GM12878 (cell line): ENCODE measurements around the gene ASAP3. TPM values are rescaled to one million over a fixed set of nuclear protein-coding genes. Genes with fewer than 3 reads are reported as not detected.

Experiments used
- ATAC-seq: fragments of 200-7000 bp; cut with Tn5 transposase; 3 replicates; pipeline ENCODE4 v1.9.1; 2020; ENCODE audit warnings: mild to moderate bottlenecking, moderate library complexity
- BruUV-seq: library from RNA; stranded (reverse); fragments of 400-500 nt; replicated peaks from 2 replicates; lab custom pipeline; 2021; lab: Mats Ljungman, UMichigan
- CTCF ChIA-PET: fragments of 300-600 bp; sonication (Branson Sonifier 250); formaldehyde crosslinking; extraction: SDS; loops from one replicate; lab custom pipeline; 2021; ENCODE audit warnings: inconsistent platforms; lab: Yijun Ruan, JAX
- POLR2A ChIA-PET: fragments of 350-600 bp; formaldehyde crosslinking; extraction: SDS; loops from one replicate; lab custom pipeline; 2021; ENCODE audit warnings: inconsistent platforms; lab: Charles Lee
- RAD21 ChIA-PET: fragments of 300-600 bp; sonication (Branson Sonifier 250); formaldehyde crosslinking; loops from one replicate; lab custom pipeline; 2023; ENCODE audit warnings: antibody characterized with exemption; ENCODE audit not compliant: unreplicated experiment; lab: Charles Lee
- SMC1A ChIA-PET: fragments of 300-600 bp; sonication (Branson Sonifier 250); formaldehyde crosslinking; loops from one replicate; lab custom pipeline; 2023; ENCODE audit not compliant: unreplicated experiment, uncharacterized antibody; lab: Charles Lee
- DNase-seq: peaks from one replicate; pipeline ENCODE4 v3.0.0-alpha.2; 2011; ENCODE audit warnings: low read depth, low spot score
- FAIRE-seq: peaks from 3 replicates; lab custom pipeline; 2011; peaks lifted over from hg19 to GRCh38; lab: Jason Lieb, UNC
- H2AFZ ChIP-seq: 2 replicates; pipeline ENCODE4 v1.6.0; 2011; ENCODE audit warnings: low read depth, low read length, control low read depth; ENCODE audit not compliant: control insufficient read depth
- H3K27ac ChIP-seq: 2 replicates; pipeline ENCODE4 v1.5.1; 2011; ENCODE audit warnings: control low read depth; ENCODE audit not compliant: control insufficient read depth, insufficient read depth
- H3K27me3 ChIP-seq, 2 experiments: replicated peaks in 1 of 2; 2 replicates each; pipeline versions ENCODE4 v1.6.0 to v1.6.1; 2011; ENCODE audit warnings: low read length in 1 of 2; ENCODE audit not compliant: control insufficient read depth in 2 of 2, insufficient read depth in 2 of 2
- H3K36me3 ChIP-seq, 2 experiments: 2 replicates each; pipeline ENCODE4 v1.5.1; 2011; ENCODE audit warnings: low read length in 1 of 2; ENCODE audit not compliant: control insufficient read depth in 2 of 2, insufficient read depth in 2 of 2
- H3K4me1 ChIP-seq: 2 replicates; pipeline ENCODE4 v1.6.1; 2011; ENCODE audit warnings: mild to moderate bottlenecking, low read length, moderate library complexity, mixed read lengths; ENCODE audit not compliant: control insufficient read depth, insufficient read depth
- H3K4me2 ChIP-seq: 2 replicates; pipeline ENCODE4 v1.6.0; 2011; ENCODE audit warnings: control low read depth; ENCODE audit not compliant: control insufficient read depth, insufficient read depth
- H3K4me3 ChIP-seq: fragments of 200-600 bp; sonication (generic); 2 replicates; pipeline ENCODE4 v1.5.1; 2016
- H3K79me2 ChIP-seq: 2 replicates; pipeline ENCODE4 v1.6.0; 2011; ENCODE audit warnings: low read length; ENCODE audit not compliant: control insufficient read depth, insufficient read depth
- H3K9ac ChIP-seq: 2 replicates; pipeline ENCODE4 v1.8.0; 2011; ENCODE audit warnings: low read length, control low read depth, mixed read lengths; ENCODE audit not compliant: control insufficient read depth, insufficient read depth
- H3K9me3 ChIP-seq: replicated peaks from 3 replicates; pipeline ENCODE4 v1.5.1; 2011; ENCODE audit warnings: mild to moderate bottlenecking, low read length; ENCODE audit not compliant: control insufficient read depth, insufficient read depth
- H4K20me1 ChIP-seq: 2 replicates; pipeline ENCODE4 v1.6.0; 2011; ENCODE audit not compliant: control insufficient read depth, insufficient read depth
- ASH2L ChIP-seq: fragments of 300-600, 200-600 bp; sonication (generic); IDR thresholded peaks from 2 replicates; pipeline ENCODE4 v1.6.1; 2017; ENCODE audit warnings: low read depth, mild to moderate bottlenecking, borderline replicate concordance
- BMI1 ChIP-seq: fragments of 450-650 bp; IDR thresholded peaks from 2 replicates; pipeline ENCODE4 v1.6.1; 2016; ENCODE audit warnings: mild to moderate bottlenecking, moderate library complexity, borderline replicate concordance
- CHD1 ChIP-seq: IDR thresholded peaks from 2 replicates; pipeline ENCODE4 v1.6.1; 2012; ENCODE audit warnings: low read depth, low read length, improper control_type of control experiment
- CREM ChIP-seq: IDR thresholded peaks from 2 replicates; pipeline ENCODE4 v1.6.1; 2014; ENCODE audit warnings: antibody characterized with exemption, low read depth
- EZH2 ChIP-seq: IDR thresholded peaks from 2 replicates; pipeline ENCODE4 v1.6.1; 2012; ENCODE audit warnings: low read depth, mild to moderate bottlenecking, control low read depth, inconsistent platforms, low read length, borderline replicate concordance; ENCODE audit not compliant: control insufficient read depth
- TAF1 ChIP-seq: IDR thresholded peaks from 2 replicates; pipeline ENCODE4 v1.6.1; 2011; ENCODE audit warnings: mild to moderate bottlenecking, low read depth, low read length, borderline replicate concordance
- TCF7 ChIP-seq: IDR thresholded peaks from 2 replicates; pipeline ENCODE4 v1.6.1; 2014; ENCODE audit warnings: antibody characterized with exemption, borderline replicate concordance
- ZBED1 ChIP-seq: IDR thresholded peaks from 2 replicates; pipeline ENCODE4 v1.6.1; 2016; ENCODE audit warnings: borderline replicate concordance
- ZNF207 ChIP-seq: fragments of 450-650 bp; IDR thresholded peaks from 2 replicates; pipeline ENCODE4 v1.6.1; 2014; ENCODE audit warnings: antibody characterized with exemption, mild to moderate bottlenecking, borderline replicate concordance
- WGBS: methylation state at CpG from one replicate; pipeline ENCODE4 v1.1.6; 2016; ENCODE audit warnings: low lambda C conversion rate; ENCODE audit not compliant: insufficient replicate concordance, insufficient coverage; ENCODE audit errors: missing lambda C conversion rate; 5-methylcytosine and 5-hydroxymethylcytosine counted together
- in situ Hi-C: fragments of 300-500 bp; cut with MboI; formaldehyde crosslinking; loops from 9 replicates; pipeline ENCODE4 v1.14.3; 2018; ENCODE audit warnings: mixed read lengths
- intact Hi-C: fragments of 100-400 bp; cut with micrococcal nuclease; formaldehyde crosslinking; loops from one replicate; pipeline ENCODE4 v1.14.2; 2022; ENCODE audit not compliant: unreplicated experiment
- polyA plus RNA-seq, 11 experiments: library from polyadenylated mRNA; depleted of rRNA in 4 of 11; unstranded in 6 of 11; stranded (reverse) in 5 of 11; fragments of >200 nt; fragmentation: Nextera tagmentation in 4 of 11; fragmentation: Illumina TruSeq in 1 of 11; extraction: Ambion mirVana in 4 of 11; extraction: Trizol in 1 of 11; gene quantifications; 1 replicate in 1 of 11; 2 replicates in 10 of 11; pipeline versions ENCODE4 v1.2.1 to v1.2.3, GENCODE V29; 2011 to 2016; ENCODE audit warnings: inconsistent platforms in 2 of 11, missing spikeins in 2 of 11, low read depth in 1 of 11
- total RNA-seq, 4 experiments: library from RNA; depleted of rRNA in 3 of 4; stranded (reverse); fragments of >200 nt in 3 of 4; fragmentation: Illumina TruSeq in 1 of 4; extraction: Trizol in 1 of 4; gene quantifications; 2 replicates each; pipeline versions ENCODE4 v1.2.1 to v1.2.3, GENCODE V29; 2013 to 2021
- TF ChIP-seq, protein P1 (sequence below): fragments of 150-350 bp; IDR thresholded peaks from 2 replicates; pipeline ENCODE4 v1.6.1; 2016; ENCODE audit warnings: low read depth, low read length

ASAP3 gene
- total and polyA plus RNA-seq, 10 of the 15 experiments (the other 5 are each of a cell fraction or from before 2014, with no cell fraction given), result 0.04 to 0.92 (median 0.34) TPM; not detected in 1

GRCh38 chr1:23421343-23421742 is 62.6 kb downstream of the ASAP3 start:
- Histone ChIP-seq H3K4me1 (no peaks in the 10 kb centered on the region; the same call in 1 of the 2 replicates), H3K9ac (no peak overlapping the region), H3K27me3 (peaks cover 6 to 7% of the 10 kb centered on the region in 2 experiments), H3K9me3 (no peaks in the 10 kb centered on the region), H3K27ac (no peak overlapping the region), H3K36me3 (no peaks in the 10 kb centered on the region), H2AFZ (no peak overlapping the region), H4K20me1 (no peaks in the 10 kb centered on the region)
- RAD21 ChIA-PET, result no interaction called here
- intact Hi-C loops (no loop called here), in situ Hi-C loops (no loop called here)
- DNase-seq, result no peak
- no TSS peak for BruUV-seq
- WGBS, result 19% methylated on average over 3 of the region's 3 CpGs
- no peak for TF ChIP-seq TAF1
- no peak for TF ChIP-seq ZNF207
- no peak for TF ChIP-seq CHD1
- no peak for TF ChIP-seq CREM
- TF ChIP-seq ASH2L, result no peak
- TF ChIP-seq EZH2, result no peak
- no peak for TF ChIP-seq TCF7
- no peak for TF ChIP-seq ZBED1
- TF ChIP-seq, protein P1, sequence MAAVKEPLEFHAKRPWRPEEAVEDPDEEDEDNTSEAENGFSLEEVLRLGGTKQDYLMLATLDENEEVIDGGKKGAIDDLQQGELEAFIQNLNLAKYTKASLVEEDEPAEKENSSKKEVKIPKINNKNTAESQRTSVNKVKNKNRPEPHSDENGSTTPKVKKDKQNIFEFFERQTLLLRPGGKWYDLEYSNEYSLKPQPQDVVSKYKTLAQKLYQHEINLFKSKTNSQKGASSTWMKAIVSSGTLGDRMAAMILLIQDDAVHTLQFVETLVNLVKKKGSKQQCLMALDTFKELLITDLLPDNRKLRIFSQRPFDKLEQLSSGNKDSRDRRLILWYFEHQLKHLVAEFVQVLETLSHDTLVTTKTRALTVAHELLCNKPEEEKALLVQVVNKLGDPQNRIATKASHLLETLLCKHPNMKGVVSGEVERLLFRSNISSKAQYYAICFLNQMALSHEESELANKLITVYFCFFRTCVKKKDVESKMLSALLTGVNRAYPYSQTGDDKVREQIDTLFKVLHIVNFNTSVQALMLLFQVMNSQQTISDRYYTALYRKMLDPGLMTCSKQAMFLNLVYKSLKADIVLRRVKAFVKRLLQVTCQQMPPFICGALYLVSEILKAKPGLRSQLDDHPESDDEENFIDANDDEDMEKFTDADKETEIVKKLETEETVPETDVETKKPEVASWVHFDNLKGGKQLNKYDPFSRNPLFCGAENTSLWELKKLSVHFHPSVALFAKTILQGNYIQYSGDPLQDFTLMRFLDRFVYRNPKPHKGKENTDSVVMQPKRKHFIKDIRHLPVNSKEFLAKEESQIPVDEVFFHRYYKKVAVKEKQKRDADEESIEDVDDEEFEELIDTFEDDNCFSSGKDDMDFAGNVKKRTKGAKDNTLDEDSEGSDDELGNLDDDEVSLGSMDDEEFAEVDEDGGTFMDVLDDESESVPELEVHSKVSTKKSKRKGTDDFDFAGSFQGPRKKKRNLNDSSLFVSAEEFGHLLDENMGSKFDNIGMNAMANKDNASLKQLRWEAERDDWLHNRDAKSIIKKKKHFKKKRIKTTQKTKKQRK, result no peak
- no peak for TF ChIP-seq BMI1
- TF ChIP-seq, all 136 proteins: peak for 0
- FAIRE-seq (no peak), ATAC-seq (no peak)
- H3K4me3 ChIP-seq, result no peak overlapping the region
- no peaks in the 10 kb centered on the region for H3K79me2 ChIP-seq
- ChIA-PET POLR2A (interaction anchor here (0.9 kb wide), 1 partner anchor 22 kb away, joined by 3 read pairs; no protein-coding TSS in a partner anchor), CTCF (interaction anchor here (0.6 to 1.5 kb wide), 2 partner anchors 17 to 205 kb away, joined by 4 to 5 read pairs; no protein-coding TSS in a partner anchor), SMC1A (interaction anchor here (0.7 kb wide), 1 partner anchor 36 kb away, joined by 3 read pairs; no protein-coding TSS in a partner anchor)
- no peak overlapping the region for H3K4me2 ChIP-seq
